Measurements from ENCODE around the gene DYSF.

GRCh38 chr2:71505770-71506140 is 52.4 kb downstream of the DYSF start:
- TF ChIP-seq EZH2phosphoT487 (IDR thresholded peaks at IDR 0.05; ENCODE audit: borderline replicate concordance, low read depth, low read length) (no peak), CTCF (conservative IDR thresholded peaks at IDR 0.05; ENCODE audit: low read length) (no peak)
